Activated CD8-positive, alpha-beta memory T cell treated with anti-CD3 and anti-CD28 coated beads, Interleukin-2, amount 50 U/mL, for 24 hours (primary cell): Measurements from ENCODE around the gene CREBRF.
"Not testable (repeated sequence)": the region's sequence is repeated elsewhere in the genome, so short reads cannot be mapped to it uniquely, and the experiment has no call there.

Source experiments
- DNase-seq: peaks from one replicate; pipeline ENCODE4 v3.0.0-alpha.2; 2020; ENCODE audit errors: extremely low read depth

Gene CREBRF, protein sequence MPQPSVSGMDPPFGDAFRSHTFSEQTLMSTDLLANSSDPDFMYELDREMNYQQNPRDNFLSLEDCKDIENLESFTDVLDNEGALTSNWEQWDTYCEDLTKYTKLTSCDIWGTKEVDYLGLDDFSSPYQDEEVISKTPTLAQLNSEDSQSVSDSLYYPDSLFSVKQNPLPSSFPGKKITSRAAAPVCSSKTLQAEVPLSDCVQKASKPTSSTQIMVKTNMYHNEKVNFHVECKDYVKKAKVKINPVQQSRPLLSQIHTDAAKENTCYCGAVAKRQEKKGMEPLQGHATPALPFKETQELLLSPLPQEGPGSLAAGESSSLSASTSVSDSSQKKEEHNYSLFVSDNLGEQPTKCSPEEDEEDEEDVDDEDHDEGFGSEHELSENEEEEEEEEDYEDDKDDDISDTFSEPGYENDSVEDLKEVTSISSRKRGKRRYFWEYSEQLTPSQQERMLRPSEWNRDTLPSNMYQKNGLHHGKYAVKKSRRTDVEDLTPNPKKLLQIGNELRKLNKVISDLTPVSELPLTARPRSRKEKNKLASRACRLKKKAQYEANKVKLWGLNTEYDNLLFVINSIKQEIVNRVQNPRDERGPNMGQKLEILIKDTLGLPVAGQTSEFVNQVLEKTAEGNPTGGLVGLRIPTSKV

DNA sequence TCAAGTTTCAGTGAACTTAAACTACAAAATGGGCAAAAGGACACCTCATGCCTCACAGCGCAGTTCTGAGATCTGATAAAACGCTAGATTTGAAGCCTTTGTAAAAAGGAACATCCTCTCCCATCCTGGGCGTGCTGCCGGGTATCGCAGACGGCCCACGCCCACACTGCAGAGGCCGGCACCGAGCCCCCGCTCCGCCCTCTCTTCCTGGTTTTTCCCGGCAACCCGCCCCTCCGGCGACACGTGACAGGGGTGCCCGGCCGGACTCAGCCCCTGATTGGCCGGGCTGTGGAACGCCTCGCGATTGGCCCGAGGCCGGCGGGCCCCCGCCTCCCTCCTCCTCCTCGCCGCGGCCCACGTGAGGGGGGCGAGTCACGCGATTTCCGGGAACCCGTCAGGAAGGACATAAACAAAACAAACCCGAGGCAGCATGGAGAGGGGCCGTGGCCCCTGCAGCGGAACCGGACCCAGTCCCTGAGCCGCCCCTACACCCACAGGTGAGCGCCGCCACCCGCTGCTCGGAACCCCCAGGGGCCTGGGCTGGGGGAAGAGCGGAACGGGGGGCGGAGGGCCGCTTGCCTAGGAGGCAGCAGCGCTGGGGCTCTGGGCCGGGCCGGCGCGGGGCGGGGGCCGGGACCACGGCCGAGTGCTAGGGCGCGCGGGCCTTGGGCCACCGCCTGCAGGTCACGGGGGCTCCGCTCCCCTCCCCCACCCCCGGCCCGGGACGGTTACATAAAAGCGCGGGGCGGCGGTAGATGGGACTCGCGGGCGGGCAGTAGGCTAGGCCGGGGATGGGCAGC, at the start of gene CREBRF:
TSS of gene CREBRF (plus strand) at position 370 of the 800 bp plus-strand sequence. CDS start 24,424 bp downstream, outside the sequence.
- DNase-seq = peak; percentile 84

DNA sequence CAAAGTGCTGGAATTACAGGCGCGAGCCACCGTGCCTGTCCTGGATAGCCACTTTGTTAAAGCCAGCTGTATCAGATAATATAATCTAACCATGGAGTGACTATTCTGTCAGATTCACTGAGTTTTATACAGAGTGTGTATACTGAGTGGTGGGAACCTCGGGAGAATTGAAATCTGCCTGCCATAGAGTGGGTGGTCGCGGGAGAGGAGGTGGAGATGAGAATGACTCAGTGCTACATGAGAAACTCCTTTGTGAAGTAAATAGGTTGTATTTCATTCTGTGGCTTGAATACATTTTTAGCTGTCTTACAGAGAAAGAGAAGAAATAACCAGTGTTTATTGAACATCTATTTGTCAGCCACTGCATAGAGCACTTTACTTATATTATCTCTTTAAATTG, 46.1 kb upstream of the CREBRF start:
- no peak for DNase-seq

DNA sequence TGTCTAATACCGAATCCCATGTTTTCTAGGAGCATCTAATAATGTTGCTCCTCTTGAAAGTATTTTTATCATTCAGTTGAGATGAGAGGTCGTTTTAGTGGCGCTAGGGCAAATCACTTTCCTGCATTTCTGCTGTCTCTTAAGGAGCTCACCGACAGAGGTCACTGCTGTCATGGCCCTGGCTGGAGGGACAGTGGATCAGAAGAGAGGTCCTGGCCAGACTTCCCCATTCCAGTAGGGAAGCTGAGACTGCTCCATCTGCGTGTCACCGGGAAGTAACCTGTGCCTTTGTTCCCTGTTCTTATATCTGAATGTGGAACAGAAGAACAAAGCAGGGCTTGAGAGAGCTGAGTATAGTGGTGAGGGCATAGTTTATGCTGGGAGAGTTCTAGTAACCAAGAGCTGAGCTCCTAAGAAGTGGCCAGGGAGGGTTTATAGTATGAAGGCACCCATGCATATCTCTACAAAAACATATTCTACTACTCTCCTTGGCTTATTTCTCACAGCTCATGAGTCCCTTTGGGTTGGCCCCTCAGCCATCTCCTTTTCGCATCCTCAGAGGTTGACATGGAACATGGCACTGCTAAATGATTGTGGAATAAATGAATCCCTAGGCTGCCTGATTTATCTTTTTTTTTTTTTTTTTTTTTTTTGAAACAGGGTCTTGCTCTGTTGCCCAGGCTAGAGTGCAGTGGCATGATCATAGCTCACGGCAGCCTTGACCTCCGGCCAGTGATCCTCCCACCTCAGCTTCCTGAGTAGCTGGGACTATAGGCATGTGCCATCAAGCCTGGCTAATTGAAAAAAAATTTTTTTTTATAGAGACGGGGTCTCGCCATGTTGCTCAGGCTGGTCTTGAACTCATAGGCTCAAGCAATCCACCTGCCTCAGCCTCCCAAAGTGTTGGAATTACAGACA, 45.3 kb upstream of the CREBRF start:
- no peak for DNase-seq

DNA sequence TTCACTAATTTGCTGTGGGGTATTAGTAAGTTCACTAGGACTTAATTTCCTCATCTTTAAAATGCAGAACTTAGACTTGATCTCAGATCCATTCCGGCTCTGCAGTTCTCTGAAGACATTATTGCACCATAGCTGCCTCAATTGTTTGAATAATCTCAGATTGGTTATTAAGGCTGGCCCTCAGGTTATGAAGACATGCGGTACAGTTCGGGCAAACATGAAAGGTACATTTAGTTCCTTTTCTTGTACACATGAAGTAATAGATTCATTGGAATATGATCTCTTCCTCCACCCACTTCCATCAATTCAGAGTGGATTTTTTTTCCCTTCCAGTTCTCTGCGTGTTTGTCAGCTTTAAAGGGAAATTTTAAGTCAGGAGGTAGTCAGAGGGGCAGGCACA, 44.6 kb upstream of the CREBRF start:
- DNase-seq = no peak

DNA sequence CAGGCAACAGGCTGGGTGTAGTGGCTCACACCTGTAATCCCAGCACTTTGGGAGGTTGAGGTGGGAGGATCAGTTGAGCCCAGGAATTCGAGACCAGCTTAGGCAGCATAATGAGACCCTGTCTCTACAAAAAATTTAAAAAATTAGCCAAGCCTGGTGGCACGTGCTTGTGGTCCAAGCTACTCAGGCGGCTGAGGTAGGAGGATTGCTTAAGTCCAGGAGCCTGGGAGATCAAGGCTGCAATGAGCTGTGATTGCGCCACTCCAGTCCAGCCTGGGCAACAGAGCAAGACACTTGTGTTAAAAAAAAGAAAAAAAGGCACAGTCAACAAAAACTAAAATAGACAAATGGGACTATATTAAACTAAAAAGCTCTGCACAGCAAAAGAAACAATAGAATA, 43.3 kb upstream of the CREBRF start:
- no peak for DNase-seq

DNA sequence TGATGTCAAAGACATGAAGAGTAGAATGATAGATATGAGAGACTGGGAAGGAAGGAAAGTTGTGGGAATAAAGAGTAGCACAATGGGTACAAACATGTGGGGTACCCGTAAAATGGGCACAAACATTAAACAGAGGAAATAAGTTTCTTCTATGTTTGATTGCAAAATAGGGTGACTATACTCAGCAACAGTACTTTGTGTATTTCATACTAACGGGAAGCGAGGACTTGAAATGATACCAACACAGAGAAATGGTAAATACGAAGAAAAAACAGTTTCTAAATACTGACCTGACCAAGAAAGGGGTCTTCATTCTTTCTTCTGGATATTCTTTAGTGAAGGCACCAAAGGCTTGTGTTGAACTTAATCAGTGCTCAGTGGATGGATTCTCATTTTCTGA, 41.5 kb upstream of the CREBRF start:
- DNase-seq = no peak

DNA sequence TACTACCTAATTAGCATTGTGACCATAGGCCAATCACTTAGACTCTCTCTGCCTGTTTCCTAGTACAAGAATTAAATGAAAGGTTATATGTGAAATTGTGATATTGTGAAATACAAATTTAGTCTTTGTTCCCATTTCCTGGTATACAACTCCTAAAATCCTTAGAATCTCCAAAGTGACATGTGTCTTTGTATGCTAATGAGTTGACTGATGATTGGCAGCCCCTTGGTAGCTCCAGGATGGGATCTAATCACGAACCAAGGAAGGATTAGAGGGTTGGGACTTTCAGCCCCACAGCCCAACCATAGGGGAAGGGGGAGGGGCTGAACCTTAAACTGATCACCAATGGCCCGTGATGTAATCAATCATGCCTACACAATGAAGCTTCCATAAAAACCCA, 41.0 kb upstream of the CREBRF start:
- no peak for DNase-seq

DNA sequence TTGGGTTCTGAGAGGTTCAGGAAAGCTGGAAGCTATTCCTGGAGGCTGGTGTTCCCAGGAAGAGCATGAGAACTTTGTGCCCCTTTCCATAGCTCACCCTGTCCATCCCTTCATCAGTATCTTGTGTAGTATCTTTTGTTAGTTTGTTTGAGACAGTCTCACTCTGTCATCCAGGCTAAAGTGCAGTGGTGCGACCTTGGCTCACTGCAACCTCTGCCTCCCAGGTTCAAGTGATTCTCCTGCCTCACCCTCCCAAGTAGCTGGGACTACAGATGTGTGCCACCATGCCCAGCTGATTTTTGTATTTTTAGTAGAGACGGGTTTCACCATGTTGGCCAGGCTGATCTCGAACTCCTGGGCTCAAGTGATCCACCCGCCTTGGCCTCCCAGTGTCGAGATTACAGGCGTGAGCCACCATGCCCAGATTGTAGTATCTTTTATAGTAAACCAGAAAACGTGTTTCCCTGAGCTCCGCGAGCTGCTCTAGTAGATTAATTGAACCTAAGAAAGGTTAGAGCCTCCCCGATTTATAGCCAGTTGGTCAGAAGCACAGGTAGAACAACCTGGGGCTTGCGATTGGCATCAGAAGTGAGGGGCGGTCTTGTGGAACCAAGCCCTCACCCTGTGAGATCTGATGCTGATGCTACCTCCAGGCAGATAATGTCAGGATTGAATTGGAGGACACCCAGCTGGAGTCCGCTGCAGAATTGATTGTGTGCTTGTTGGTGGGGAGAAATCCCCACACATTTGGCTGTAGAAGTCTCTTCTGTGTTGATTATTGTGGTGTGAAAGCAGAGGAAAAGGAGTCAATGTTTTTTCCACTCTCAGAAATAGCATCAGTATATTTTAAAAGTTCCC, 40.3 kb upstream of the CREBRF start:
- no peak for DNase-seq

DNA sequence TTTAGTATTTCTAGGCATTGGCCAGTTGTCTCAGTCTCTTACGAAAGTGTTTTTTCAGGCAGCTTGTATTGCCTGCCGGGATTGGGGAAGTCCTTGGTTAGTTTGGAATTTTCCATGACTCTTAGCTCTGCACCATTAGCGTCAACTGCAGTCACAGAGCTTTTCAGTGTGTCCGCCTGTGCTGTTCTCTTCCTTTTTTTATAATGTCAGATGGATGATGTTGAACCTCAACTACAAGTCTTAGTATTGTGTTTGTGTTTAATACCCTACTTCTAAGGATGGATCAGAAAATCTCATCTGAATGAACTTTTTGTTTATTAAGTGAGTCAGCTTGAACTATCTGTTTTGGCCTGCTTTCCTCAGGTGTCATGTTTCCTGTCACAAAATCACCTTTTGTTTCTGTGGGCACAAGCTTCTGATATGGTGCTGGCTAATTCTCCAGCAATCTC, 39.5 kb upstream of the CREBRF start:
- no peak for DNase-seq

DNA sequence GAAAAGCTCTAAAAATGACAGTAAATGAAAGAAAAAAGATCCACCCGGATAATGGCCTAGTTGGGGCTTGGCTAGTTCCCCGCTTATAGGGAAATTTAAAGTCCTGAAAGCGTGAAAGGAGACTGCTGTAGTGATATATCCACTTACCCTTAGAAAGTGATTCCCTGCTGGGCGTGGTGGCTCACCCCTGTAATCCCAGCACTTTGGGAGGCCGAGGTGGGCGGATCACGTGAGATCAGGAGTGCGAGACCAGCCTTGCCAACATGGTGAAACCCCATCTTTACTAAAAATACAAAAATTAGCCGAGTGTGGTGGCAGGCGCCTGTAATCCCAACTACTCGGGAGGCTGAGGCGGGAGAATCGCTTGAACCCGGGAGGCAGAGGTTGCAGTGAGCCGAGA, 39.1 kb upstream of the CREBRF start:
- DNase-seq = not testable (repeated sequence)

DNA sequence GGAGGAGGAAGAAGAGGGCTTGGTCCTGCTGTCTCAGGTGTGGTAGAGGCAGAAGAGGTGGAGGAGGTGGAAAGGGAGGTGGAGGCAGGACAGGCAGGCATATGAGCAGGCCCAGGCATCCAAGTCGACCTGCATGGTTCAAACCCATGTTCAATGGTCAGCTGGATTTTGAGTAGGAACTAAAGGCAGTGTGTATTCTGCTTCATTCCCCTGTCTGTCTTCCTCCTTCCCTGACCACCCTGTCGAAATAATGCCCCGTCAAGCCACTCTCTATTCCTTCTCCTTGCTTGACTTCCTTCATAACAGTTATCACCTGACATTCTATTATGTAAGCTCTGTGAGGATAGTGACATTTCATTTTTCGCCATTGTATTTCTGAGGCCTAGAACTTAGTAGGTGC, 37.8 kb upstream of the CREBRF start:
- DNase-seq = no peak

DNA sequence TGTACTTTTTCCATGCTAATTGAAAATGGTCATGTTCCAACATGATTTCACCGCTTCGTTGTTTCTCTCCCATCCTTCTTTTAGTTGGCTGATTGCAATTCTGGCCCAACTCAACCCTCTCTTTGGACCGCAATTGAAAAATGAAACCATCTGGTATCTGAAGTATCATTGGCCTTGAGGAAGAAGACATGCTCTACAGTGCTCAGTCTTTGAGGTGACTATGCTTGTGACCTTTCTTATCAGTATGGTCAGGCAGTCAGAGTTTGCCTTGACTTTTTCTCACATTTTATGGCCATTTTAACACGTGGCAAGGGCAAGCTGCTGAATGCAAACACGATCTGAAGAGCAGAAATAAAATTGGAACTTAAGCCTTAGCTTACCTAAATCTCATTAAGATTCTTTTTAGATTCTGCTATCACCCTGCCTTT, 36.0 kb upstream of the CREBRF start:
- no peak for DNase-seq

DNA sequence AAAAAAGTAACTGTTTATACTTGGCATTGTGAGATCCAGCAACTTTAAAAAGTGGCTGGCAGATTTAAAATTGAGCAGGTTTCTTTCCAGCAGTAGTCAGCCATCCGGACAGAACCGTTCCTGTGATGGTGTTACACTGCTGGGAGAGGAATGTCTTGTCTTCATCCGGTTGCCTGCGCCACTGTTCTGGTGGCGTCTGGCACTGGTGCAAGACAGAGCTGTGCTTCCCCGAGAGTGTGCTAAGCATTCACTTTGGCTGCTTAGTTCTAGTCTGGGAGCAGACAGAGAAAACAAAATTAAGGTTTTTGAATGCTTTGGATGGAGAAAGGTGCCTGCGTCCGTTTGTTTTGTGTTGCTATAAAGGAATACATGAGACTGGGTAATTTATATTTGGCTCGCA, 35.5 kb upstream of the CREBRF start:
- DNase-seq = no peak

DNA sequence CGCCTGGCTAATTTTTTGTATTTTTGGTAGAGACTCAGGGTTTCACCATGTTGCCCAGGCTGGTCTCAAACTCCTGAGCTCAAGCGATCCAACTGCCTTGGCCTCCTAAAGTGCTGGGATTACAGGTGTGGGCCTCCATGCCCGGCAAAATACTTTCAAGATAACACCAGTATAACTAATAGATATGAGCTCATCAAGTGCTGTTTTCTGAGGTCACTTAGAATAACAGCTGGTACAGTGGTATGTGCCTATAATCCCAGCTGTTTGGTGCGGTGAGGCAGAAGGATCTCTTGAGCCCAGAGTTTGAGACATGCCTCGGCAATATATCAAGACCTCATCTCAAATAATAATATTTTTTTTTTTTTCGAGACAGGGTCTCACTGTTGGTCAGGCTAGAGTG, 30.5 kb upstream of the CREBRF start:
- DNase-seq = no peak

DNA sequence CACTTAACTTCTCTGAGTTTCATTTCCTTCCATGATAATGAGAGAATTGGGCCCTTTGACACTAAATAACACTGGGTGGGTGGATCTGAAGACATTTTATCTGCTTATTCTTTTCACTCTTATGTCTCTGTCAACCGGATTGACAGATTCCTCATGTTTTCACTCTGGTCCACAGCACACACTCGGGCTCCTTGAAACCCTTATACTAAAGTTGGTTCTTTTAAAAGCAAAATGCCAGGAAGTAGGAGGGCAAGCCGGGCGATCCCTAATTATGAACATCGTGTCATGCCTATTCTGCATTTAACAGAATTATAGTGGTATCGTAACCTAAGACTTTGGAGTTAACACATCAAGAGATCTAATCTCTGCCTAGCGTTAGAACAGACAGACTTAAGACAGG, 28.2 kb upstream of the CREBRF start:
- DNase-seq = no peak

DNA sequence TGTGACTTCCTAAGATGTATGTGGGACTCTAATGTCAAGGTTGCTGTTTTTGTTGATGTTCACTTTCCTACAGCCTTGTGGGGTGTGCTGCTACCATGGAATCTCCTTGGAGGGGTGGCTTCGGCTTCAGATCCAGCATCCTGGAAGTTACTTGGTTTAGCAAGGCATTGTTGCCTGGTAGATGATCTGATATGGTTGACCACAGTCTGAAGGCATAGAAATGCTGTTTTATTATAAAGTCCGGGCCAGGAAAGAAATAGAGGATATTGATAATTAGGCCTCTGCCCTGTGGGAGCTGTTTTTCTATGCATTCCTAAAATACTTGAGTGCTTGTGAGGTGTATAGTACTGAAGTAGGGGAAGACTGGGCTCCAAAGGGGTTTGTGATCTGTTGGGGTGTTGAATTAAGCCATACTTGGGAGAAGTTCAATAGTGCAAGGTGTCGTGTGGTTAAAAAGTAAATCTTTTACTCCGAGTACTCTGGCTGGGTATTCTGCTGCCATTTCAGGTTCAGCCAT, 27.3 kb upstream of the CREBRF start:
- no peak for DNase-seq

DNA sequence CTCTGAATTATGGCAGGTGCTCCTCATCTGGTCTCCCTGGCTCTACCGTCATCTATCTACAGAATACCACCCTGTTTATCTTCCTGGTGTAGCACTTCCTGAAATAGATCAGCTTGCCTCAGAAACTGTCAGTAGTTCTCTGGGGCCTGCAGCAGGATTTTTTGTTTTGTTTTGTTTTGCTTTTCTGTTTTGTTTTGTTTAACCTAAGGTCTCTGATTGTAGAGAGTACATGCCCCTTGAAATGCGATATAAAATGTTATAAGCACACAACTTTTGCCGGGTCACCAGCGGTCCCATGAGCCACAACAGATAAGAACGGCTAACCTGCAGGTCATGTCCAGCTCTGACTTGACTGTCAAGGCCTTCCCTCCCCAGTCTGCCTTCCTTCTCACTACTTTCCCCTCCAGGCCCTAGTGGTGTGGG, 26.6 kb upstream of the CREBRF start:
- no peak for DNase-seq

DNA sequence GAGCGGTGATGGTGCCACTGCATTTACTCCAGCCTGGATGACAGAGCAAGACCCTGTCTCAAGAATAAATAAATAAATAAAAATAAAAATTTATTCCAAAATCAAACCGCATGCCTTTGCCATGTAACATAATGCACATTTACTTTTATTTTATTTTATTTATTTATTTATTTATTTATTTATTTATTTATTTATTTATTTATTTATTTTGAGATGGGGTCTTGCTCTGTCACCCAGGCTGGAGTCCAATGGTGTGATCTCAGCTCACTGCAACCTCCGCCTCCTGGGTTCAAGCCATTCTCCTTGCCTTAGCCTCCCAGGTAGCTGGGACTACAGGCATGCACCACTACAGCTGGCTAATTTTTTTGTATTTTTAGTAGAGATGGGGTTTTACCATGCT, 24.1 kb upstream of the CREBRF start:
- not testable (repeated sequence) for DNase-seq

DNA sequence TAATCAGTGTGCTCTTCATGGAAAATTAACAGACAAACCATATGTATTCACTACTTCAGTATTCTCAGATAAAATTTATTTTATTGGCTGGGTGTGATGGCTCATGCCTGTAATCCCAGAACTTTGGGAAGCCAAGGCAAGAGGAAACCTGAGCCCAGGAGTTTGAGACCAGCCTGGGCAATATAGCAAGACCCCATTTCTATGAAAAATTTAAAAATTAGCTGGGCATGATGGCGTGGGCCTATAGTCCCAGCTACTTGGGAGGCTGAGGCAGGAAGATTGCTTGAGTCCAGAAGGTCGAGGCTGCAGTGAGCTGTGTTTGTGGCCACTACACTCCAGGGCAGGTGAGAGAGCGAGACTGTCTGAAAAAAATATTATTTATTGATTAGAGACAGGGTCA, 23.4 kb upstream of the CREBRF start:
- no peak for DNase-seq

DNA sequence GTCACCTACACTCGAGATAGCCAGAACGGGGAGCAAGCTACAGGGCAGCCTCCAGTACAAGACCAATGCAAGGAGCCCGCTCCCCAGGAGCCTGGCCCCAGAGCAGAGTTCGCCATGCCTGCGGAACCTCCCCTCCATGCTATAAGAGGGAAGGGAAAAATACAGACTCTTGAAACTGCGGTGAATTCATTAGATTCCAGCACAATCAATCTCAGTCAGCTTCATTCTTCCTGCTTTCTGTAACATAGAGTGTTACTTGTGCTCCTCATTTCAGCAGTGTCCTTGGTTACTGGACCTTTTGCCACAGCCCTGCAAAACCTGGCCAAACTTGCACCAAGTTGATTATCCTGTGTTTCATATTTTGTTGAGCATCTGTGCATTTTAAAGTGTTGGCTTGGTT, 22.2 kb upstream of the CREBRF start:
- no peak for DNase-seq
